HepG2 (cell line): ENCODE measurements around the gene MBOAT7. TPM values are rescaled to one million over a fixed set of nuclear protein-coding genes. Genes with fewer than 3 reads are reported as not detected.

ENCODE experiments used
- CC2D1A ChIP-seq: sonication (generic); formaldehyde crosslinking; IDR thresholded peaks from 2 replicates; pipeline ENCODE4 v1.8.1; 2023; ENCODE audit warnings: mild to moderate bottlenecking, missing genetic modification reagents
- ELF3 ChIP-seq: IDR thresholded peaks from 2 replicates; pipeline ENCODE4 v1.6.1; 2016; ENCODE audit warnings: missing genetic modification reagents, missing compliant biosample characterization
- FOXO1 ChIP-seq: sonication (generic); formaldehyde crosslinking; IDR thresholded peaks from 2 replicates; pipeline ENCODE4 v1.4.0; 2020; ENCODE audit warnings: missing genetic modification reagents
- GTF2F1 ChIP-seq: fragments of 150-350 bp; IDR thresholded peaks from 2 replicates; pipeline ENCODE4 v1.6.1; 2014; ENCODE audit warnings: low read length
- LCORL ChIP-seq, 2 experiments: fragments of 450-650 bp in 1 of 2; sonication (generic) in 1 of 2; formaldehyde crosslinking in 1 of 2; IDR thresholded peaks; 2 replicates each; pipeline versions ENCODE4 v1.5.0 to v1.6.1; 2017 to 2020; ENCODE audit warnings: antibody characterized with exemption in 1 of 2, missing genetic modification reagents in 1 of 2
- MED1 ChIP-seq: sonication (generic); formaldehyde crosslinking; IDR thresholded peaks from 2 replicates; pipeline ENCODE4 v1.4.0; 2020; ENCODE audit warnings: missing genetic modification reagents
- NRL ChIP-seq: sonication (generic); formaldehyde crosslinking; IDR thresholded peaks from 2 replicates; pipeline ENCODE4 v1.5.0; 2020; ENCODE audit warnings: missing genetic modification reagents, mild to moderate bottlenecking, moderate library complexity, borderline replicate concordance
- TP53 ChIP-seq: sonication (generic); formaldehyde crosslinking; conservative IDR thresholded peaks from 2 replicates; pipeline ENCODE4 v1.4.0; 2020; ENCODE audit warnings: missing genetic modification reagents
- ZC3H4 ChIP-seq: sonication (generic); formaldehyde crosslinking; IDR thresholded peaks from 2 replicates; pipeline ENCODE4 v1.4.0; 2020; ENCODE audit warnings: missing genetic modification reagents, borderline replicate concordance
- ZNF12 ChIP-seq: sonication (generic); formaldehyde crosslinking; IDR thresholded peaks from 2 replicates; pipeline ENCODE4 v1.5.0; 2020; ENCODE audit warnings: missing genetic modification reagents
- ZNF382 ChIP-seq: sonication (generic); formaldehyde crosslinking; IDR thresholded peaks from 2 replicates; pipeline ENCODE4 v1.5.0; 2020; ENCODE audit warnings: missing genetic modification reagents, mild to moderate bottlenecking, borderline replicate concordance
- ZNF460 ChIP-seq: sonication (generic); formaldehyde crosslinking; IDR thresholded peaks from 2 replicates; pipeline ENCODE4 v1.5.1; 2020; ENCODE audit warnings: missing genetic modification reagents, mild to moderate bottlenecking, borderline replicate concordance
- ZNF484 ChIP-seq: sonication (generic); formaldehyde crosslinking; IDR thresholded peaks from 2 replicates; pipeline ENCODE4 v1.5.1; 2020; ENCODE audit warnings: mild to moderate bottlenecking, low read depth, missing genetic modification reagents, borderline replicate concordance
- ZNF644 ChIP-seq: IDR thresholded peaks from 2 replicates; pipeline ENCODE4 v1.6.1; 2016; ENCODE audit warnings: low read depth
- polyA plus RNA-seq, 8 experiments: library from polyadenylated mRNA; depleted of rRNA in 3 of 8; stranded (reverse) in 7 of 8; unstranded in 1 of 8; fragments of >200 nt; fragmentation: Illumina TruSeq in 4 of 8; extraction: Trizol in 4 of 8; gene quantifications; 2 replicates each; pipeline versions ENCODE4 v1.2.1 to v1.2.3, GENCODE V29; 2011 to 2016; ENCODE audit warnings: low read depth in 4 of 8, missing spikeins in 1 of 8, mixed read lengths in 1 of 8; ENCODE audit not compliant: insufficient read depth in 1 of 8
- total RNA-seq, 5 experiments: library from RNA; depleted of rRNA; stranded (reverse); fragments of >200 nt; fragmentation: Illumina TruSeq; extraction: Trizol; gene quantifications; 2 replicates each; pipeline ENCODE4 v1.2.3, GENCODE V29; 2016; ENCODE audit warnings: low read depth in 1 of 5
- TF ChIP-seq, protein P1 (sequence below): sonication (generic); formaldehyde crosslinking; IDR thresholded peaks from 2 replicates; pipeline ENCODE4 v1.5.0; 2020; ENCODE audit warnings: missing genetic modification reagents
- TF ChIP-seq, protein P2 (sequence below), 2 experiments: IDR thresholded peaks; 2 replicates each; pipeline ENCODE4 v1.6.1; 2011 to 2012; ENCODE audit warnings: low read length in 2 of 2, borderline replicate concordance in 1 of 2, low read depth in 1 of 2, mild to moderate bottlenecking in 1 of 2, moderate library complexity in 1 of 2
- TF ChIP-seq, protein P3 (sequence below): IDR thresholded peaks from 2 replicates; pipeline ENCODE4 v1.6.1; 2016; ENCODE audit warnings: low read depth, missing genetic modification reagents, missing compliant biosample characterization
- TF ChIP-seq, protein P4 (sequence below): IDR thresholded peaks from 2 replicates; pipeline ENCODE4 v1.6.1; 2016; ENCODE audit warnings: low read depth

The MBOAT7 gene
- total and polyA plus RNA-seq, 2 of the 13 experiments (the other 11 are each of a cell fraction or from before 2014, with no cell fraction given): 22.2 to 25.5 TPM

DNA sequence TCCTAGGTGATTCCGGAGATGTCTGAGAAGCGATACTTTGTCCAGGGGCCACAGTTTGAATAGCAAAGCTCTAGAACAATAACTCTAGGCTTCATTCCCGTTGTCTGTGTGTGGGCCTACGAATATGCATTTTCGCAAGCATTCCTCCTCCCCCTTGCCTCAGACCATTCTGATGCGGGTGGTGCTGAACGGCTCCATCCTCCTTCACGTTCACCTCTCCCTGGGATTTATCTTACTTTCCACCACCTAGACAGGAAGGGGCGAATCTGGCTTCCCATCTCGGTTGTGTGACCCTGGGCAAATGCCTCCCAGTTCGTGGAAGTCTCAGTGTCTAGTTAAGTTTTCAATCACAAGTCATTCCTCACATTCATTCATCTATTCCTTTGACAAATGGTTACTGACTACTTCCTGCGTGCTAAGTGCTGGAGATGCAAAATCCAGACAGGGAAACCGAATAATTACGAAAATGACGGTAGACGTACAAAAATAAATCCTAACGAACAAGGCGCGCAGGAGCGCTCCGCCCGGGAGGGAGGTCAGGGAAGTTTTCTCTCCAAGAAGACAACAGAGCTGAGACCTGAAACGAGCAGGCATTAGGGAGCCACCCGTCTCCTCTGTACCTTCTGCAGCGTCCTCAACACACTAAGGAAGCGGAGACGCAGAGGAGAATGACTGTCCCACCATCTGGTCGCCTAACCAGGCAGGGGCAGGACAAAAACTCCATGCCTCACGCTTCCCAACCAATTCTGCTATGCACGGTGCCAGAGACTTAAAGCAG is 53.1 kb downstream of the MBOAT7 start (continued):
- TF ChIP-seq CC2D1A (CRISPR knock-in tag) (no peak), ZNF484 (CRISPR knock-in tag) (no peak), ELF3 (CRISPR knock-in tag) (no peak), MED1 (CRISPR knock-in tag) (no peak), LCORL (IDR thresholded peaks at IDR 0.05) (no peak), LCORL (CRISPR knock-in tag; IDR thresholded peaks at IDR 0.05) (0 out of 2 replicates have a peak, but pooled peaks have one; percentile 10), GTF2F1 (no peak), ZNF12 (no peak), TP53 (CRISPR knock-in tag) (no peak), FOXO1 (no peak), ZNF460 (CRISPR knock-in tag) (no peak), NRL (CRISPR knock-in tag) (no peak), ZNF644 (no peak), ZC3H4 (no peak), ZNF382 (CRISPR knock-in tag) (no peak)
- TF ChIP-seq, protein P1, sequence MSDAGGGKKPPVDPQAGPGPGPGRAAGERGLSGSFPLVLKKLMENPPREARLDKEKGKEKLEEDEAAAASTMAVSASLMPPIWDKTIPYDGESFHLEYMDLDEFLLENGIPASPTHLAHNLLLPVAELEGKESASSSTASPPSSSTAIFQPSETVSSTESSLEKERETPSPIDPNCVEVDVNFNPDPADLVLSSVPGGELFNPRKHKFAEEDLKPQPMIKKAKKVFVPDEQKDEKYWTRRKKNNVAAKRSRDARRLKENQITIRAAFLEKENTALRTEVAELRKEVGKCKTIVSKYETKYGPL: no peak
- TF ChIP-seq, protein P2, sequence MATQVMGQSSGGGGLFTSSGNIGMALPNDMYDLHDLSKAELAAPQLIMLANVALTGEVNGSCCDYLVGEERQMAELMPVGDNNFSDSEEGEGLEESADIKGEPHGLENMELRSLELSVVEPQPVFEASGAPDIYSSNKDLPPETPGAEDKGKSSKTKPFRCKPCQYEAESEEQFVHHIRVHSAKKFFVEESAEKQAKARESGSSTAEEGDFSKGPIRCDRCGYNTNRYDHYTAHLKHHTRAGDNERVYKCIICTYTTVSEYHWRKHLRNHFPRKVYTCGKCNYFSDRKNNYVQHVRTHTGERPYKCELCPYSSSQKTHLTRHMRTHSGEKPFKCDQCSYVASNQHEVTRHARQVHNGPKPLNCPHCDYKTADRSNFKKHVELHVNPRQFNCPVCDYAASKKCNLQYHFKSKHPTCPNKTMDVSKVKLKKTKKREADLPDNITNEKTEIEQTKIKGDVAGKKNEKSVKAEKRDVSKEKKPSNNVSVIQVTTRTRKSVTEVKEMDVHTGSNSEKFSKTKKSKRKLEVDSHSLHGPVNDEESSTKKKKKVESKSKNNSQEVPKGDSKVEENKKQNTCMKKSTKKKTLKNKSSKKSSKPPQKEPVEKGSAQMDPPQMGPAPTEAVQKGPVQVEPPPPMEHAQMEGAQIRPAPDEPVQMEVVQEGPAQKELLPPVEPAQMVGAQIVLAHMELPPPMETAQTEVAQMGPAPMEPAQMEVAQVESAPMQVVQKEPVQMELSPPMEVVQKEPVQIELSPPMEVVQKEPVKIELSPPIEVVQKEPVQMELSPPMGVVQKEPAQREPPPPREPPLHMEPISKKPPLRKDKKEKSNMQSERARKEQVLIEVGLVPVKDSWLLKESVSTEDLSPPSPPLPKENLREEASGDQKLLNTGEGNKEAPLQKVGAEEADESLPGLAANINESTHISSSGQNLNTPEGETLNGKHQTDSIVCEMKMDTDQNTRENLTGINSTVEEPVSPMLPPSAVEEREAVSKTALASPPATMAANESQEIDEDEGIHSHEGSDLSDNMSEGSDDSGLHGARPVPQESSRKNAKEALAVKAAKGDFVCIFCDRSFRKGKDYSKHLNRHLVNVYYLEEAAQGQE (IDR thresholded peaks at IDR 0.05; ENCODE audit: borderline replicate concordance in 1 of 2, low read depth in 1 of 2, low read length in 2 of 2): no peak
- TF ChIP-seq, protein P3, sequence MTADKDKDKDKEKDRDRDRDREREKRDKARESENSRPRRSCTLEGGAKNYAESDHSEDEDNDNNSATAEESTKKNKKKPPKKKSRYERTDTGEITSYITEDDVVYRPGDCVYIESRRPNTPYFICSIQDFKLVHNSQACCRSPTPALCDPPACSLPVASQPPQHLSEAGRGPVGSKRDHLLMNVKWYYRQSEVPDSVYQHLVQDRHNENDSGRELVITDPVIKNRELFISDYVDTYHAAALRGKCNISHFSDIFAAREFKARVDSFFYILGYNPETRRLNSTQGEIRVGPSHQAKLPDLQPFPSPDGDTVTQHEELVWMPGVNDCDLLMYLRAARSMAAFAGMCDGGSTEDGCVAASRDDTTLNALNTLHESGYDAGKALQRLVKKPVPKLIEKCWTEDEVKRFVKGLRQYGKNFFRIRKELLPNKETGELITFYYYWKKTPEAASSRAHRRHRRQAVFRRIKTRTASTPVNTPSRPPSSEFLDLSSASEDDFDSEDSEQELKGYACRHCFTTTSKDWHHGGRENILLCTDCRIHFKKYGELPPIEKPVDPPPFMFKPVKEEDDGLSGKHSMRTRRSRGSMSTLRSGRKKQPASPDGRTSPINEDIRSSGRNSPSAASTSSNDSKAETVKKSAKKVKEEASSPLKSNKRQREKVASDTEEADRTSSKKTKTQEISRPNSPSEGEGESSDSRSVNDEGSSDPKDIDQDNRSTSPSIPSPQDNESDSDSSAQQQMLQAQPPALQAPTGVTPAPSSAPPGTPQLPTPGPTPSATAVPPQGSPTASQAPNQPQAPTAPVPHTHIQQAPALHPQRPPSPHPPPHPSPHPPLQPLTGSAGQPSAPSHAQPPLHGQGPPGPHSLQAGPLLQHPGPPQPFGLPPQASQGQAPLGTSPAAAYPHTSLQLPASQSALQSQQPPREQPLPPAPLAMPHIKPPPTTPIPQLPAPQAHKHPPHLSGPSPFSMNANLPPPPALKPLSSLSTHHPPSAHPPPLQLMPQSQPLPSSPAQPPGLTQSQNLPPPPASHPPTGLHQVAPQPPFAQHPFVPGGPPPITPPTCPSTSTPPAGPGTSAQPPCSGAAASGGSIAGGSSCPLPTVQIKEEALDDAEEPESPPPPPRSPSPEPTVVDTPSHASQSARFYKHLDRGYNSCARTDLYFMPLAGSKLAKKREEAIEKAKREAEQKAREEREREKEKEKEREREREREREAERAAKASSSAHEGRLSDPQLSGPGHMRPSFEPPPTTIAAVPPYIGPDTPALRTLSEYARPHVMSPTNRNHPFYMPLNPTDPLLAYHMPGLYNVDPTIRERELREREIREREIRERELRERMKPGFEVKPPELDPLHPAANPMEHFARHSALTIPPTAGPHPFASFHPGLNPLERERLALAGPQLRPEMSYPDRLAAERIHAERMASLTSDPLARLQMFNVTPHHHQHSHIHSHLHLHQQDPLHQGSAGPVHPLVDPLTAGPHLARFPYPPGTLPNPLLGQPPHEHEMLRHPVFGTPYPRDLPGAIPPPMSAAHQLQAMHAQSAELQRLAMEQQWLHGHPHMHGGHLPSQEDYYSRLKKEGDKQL (CRISPR knock-in tag): no peak
- TF ChIP-seq, protein P4, sequence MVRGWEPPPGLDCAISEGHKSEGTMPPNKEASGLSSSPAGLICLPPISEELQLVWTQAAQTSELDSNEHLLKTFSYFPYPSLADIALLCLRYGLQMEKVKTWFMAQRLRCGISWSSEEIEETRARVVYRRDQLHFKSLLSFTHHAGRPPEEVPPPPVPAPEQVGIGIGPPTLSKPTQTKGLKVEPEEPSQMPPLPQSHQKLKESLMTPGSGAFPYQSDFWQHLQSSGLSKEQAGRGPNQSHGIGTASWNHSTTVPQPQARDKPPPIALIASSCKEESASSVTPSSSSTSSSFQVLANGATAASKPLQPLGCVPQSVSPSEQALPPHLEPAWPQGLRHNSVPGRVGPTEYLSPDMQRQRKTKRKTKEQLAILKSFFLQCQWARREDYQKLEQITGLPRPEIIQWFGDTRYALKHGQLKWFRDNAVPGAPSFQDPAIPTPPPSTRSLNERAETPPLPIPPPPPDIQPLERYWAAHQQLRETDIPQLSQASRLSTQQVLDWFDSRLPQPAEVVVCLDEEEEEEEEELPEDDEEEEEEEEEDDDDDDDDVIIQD: no peak
